Glomerular visceral epithelial cell (primary cell): ENCODE measurements around the gene ADAMTS8.

Source experiments
- DNase-seq: peaks from one replicate; pipeline ENCODE4 v3.0.0-alpha.2; 2016; ENCODE audit errors: extremely low spot score

ADAMTS8 gene

DNA sequence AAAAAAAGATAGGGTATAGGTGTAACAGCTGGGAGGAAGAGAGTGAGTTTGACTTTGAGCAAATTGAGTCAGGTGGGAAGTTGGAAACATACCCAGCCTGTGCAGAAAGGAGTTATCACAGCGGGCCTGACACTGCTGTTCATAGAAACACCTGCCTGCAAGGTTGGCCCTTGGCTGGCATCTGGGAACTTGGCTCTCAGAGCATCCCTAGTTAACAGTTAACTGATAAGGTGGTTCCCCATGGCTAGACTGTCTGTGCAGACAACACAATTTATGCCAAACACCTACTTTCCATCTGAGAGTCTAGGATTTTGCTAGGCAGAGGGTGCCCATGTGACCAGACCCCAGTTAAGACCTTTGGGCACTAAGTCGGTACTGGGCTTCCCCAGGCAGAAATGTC, 31.4 kb downstream of the ADAMTS8 start:
- no peak for DNase-seq

- no peak for DNase-seq
Observed at GRCh38 chr11:130394615-130395014, 33.8 kb downstream of the ADAMTS8 start.

- DNase-seq, result no peak
Observed at GRCh38 chr11:130391711-130392110, 36.7 kb downstream of the ADAMTS8 start.

- peak; percentile 31 for DNase-seq
Observed at GRCh38 chr11:130390071-130390758, 38.2 kb downstream of the ADAMTS8 start.

DNA sequence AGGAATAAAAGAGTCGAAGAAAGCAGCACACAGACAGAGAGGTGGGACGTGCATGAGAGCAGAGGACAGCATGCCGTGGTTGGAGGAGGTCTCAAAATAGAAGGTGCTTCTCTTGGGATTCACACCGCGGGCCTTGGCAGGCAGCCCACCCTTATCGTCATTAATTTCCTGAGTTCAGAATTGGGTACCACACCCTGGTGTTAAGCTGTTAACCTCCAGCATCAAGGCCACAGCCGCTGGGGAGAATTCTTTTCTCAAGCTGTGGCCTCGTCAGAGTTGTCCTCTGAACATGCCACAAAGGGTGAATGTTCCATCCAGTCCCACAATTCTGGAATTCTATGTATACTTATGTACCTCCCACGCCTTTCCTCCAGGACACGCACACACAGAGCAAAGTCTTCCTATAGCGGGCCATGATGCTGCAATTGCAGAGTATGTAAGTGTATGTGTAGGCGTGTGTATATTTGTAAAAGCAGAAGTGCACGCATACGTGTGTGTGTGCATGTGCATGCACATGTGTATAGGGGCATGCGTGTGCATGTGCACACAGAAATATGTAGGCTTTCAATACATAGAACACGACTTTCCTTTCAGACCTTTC, 39.0 kb downstream of the ADAMTS8 start:
- DNase-seq, result no peak

- no peak for DNase-seq
Observed at GRCh38 chr11:130388607-130389205, 39.7 kb downstream of the ADAMTS8 start.

GRCh38 chr11:130386056-130386455, 42.4 kb downstream of the ADAMTS8 start:
- DNase-seq, result peak; percentile 13

- DNase-seq, result peak; percentile 99
Observed at GRCh38 chr11:130383344-130384211, 44.8 kb downstream of the ADAMTS8 start.

GRCh38 chr11:130381317-130381716, 47.1 kb downstream of the ADAMTS8 start:
- DNase-seq, result no peak

- DNase-seq, result no peak
Observed at GRCh38 chr11:130380778-130381177, 47.6 kb downstream of the ADAMTS8 start.

DNA sequence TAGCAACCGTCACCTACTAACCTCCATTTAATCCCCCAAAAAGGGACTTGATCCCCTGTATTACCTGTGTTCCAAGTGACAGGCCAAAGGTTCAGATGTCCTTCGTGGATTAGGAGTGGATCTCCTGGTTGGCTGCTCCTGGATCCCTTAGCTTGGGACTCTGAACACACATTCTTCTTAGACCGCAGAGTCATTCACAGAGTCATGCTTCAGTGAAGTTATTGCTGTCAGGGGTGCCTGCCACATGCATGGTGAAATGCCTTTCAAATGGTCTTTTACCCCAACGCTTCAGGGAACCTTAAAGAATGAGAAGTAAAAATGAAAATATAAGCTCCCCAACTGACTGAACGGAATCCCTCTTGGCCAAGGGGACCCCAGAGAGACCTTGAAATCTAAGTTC, 49.1 kb downstream of the ADAMTS8 start:
- DNase-seq, result peak; percentile 73

GRCh38 chr11:130370845-130371590, 57.4 kb downstream of the ADAMTS8 start:
- no peak for DNase-seq

DNA sequence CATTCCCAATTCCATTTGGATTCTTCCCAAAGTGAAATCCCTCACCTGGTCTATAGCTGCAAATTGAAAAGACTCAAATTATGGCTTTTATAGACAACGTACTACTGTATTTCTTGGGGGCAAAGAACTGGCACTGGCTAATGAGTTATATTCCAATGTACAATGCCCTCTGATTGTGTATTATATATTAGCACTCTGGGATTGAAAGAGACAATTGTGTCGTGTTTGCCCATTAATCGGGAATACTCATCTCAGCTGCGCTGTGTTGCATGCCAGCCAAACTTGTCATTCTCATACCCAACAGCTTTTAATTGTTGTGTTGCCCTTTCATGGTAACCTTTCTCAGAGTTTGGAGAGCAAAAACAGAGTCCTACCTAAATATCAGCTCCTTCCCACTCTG, 58.7 kb downstream of the ADAMTS8 start:
- DNase-seq, result no peak

- no peak for DNase-seq
Observed at GRCh38 chr11:130369141-130369691, 59.2 kb downstream of the ADAMTS8 start.

DNA sequence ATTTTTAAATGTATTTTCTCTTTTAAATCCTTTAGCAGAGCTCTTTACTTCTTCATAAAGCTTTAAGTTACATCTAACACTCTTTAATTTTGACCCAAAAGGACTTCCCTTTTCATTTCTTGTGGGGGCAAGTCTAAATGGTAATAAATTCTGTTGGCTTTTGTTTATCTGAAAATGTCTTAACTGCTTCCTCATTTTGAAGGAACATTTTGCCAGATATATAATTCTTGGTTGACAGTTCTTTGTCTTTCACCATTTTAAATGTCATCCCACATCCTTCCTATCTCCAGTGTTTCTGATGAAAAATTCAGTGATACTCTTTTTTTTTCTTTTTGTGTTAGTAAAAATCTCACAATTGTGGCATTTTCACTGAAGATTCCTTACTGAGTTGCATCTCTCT, 69.0 kb downstream of the ADAMTS8 start:
- no peak for DNase-seq

DNA sequence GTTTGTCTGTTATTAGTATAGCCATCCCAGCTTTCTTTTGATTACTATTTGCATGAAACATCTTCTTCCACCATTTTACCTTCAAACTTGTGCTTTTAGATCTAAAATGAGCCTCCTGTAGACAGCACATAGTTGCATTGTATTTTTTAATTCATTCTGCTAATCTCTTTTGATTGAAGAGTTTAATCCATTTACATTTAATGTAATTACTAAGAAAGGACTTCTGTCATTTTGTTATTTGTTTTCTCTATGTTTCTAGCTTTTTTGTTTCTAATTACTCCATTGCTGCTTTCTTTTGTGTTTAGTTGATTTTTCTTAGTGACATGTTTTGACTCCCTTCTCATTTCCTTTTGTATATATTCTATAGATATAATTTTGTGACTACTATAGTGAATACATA, 70.0 kb downstream of the ADAMTS8 start:
- DNase-seq, result no peak
